Measurements from ENCODE around the gene TANGO6.

Gene TANGO6

DNA sequence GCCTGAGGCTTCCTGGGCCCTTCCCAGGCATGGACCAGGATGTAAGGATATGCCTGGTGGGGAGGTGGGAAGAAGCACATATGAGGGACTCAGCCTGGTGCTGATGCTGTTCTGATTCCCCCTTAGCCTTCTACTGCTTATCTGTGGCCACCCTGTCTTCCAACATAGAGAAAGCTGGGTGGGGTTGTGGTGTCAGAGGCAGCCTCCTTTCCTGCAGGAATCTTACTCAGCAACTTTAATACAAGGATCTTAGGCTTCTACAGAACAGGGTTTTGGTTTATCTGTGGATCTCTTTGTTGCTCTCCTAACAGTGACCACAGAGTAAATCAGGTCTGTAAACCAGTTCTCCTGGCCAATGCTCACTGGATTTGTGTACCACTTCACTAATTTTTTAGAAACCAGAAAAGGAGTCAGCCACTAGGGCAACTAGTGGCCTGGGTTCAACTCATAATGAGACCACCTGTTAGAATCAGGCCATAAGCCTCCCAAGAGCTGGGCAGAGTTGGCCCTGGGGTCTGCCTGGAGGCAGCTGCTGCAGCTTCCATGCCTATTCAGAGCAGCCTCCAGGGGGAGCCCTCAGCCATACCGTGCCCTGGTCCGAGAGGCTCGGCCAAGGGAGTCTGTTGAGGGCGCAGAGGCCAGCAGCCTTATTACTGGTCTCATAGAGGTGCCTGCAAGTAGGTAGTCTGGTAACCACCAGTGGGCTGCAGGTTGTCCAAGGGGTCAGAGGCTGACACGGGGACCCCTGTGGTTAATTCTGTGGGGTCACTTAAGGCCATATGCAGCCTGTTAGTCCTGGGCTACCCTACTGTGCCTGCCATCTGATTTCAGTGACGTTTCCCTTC lies 269.2 kb downstream of the TANGO6 start:
- H3K27me3 ChIP-seq: peaks cover 4% of the 10 kb centered on the region
- H3K9me3 ChIP-seq: no peaks in the 10 kb centered on the region
- H3K36me3 ChIP-seq: peaks cover 9% of the 10 kb centered on the region
- TF ChIP-seq, protein P1, sequence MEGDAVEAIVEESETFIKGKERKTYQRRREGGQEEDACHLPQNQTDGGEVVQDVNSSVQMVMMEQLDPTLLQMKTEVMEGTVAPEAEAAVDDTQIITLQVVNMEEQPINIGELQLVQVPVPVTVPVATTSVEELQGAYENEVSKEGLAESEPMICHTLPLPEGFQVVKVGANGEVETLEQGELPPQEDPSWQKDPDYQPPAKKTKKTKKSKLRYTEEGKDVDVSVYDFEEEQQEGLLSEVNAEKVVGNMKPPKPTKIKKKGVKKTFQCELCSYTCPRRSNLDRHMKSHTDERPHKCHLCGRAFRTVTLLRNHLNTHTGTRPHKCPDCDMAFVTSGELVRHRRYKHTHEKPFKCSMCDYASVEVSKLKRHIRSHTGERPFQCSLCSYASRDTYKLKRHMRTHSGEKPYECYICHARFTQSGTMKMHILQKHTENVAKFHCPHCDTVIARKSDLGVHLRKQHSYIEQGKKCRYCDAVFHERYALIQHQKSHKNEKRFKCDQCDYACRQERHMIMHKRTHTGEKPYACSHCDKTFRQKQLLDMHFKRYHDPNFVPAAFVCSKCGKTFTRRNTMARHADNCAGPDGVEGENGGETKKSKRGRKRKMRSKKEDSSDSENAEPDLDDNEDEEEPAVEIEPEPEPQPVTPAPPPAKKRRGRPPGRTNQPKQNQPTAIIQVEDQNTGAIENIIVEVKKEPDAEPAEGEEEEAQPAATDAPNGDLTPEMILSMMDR (IDR thresholded peaks at IDR 0.05; ENCODE audit: low read depth, low read length): peak; percentile 87
- DNase-seq: peak; percentile 79
- H3K4me3 ChIP-seq (ENCODE audit: low read depth, low read length): no peak overlapping the region
- H3K4me1 ChIP-seq: no peaks in the 10 kb centered on the region

DNA sequence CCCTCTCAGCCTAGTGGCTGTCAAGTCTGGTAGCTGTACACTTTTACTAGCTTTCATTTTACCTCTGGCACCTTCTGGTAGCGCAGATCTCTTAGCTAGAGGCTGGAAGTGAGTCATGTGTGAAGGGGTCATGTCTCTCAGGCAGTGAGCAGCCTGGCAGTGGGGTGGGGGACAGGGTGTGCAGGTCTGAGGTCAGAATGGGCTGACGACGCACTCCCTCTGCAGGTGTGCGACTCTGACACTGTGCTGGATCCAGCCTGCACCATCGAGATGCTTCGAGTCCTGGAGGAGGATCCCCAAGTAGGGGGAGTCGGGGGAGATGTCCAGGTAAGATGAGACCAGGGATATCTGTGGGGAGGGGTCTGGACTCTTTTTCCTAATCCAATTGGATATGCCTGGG lies 269.9 kb downstream of the TANGO6 start:
- no peak overlapping the region for H3K4me3 ChIP-seq (ENCODE audit: low read depth, low read length)

DNA sequence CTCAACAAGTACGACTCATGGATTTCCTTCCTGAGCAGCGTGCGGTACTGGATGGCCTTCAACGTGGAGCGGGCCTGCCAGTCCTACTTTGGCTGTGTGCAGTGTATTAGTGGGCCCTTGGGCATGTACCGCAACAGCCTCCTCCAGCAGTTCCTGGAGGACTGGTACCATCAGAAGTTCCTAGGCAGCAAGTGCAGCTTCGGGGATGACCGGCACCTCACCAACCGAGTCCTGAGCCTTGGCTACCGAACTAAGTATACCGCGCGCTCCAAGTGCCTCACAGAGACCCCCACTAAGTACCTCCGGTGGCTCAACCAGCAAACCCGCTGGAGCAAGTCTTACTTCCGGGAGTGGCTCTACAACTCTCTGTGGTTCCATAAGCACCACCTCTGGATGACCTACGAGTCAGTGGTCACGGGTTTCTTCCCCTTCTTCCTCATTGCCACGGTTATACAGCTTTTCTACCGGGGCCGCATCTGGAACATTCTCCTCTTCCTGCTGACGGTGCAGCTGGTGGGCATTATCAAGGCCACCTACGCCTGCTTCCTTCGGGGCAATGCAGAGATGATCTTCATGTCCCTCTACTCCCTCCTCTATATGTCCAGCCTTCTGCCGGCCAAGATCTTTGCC lies 271.1 kb downstream of the TANGO6 start:
- Histone ChIP-seq H3K36me3 (peaks cover 24% of the 10 kb centered on the region), H3K4me3 (ENCODE audit: low read depth, low read length) (no peak overlapping the region), H3K27me3 (no peaks in the 10 kb centered on the region), H3K4me1 (no peaks in the 10 kb centered on the region), H3K9me3 (no peaks in the 10 kb centered on the region)
- DNase-seq: no peak
- TF ChIP-seq, protein P1 (IDR thresholded peaks at IDR 0.05; ENCODE audit: low read depth, low read length): no peak

More for the DNA sequence above, 269.9 kb downstream of the TANGO6 start:
- Histone ChIP-seq H3K4me1 (no peaks in the 10 kb centered on the region), H3K27me3 (no peaks in the 10 kb centered on the region), H3K9me3 (no peaks in the 10 kb centered on the region), H3K36me3 (peaks cover 13% of the 10 kb centered on the region)
- TF ChIP-seq, protein P1 (IDR thresholded peaks at IDR 0.05; ENCODE audit: low read depth, low read length): no peak
- no peak for DNase-seq

DNA sequence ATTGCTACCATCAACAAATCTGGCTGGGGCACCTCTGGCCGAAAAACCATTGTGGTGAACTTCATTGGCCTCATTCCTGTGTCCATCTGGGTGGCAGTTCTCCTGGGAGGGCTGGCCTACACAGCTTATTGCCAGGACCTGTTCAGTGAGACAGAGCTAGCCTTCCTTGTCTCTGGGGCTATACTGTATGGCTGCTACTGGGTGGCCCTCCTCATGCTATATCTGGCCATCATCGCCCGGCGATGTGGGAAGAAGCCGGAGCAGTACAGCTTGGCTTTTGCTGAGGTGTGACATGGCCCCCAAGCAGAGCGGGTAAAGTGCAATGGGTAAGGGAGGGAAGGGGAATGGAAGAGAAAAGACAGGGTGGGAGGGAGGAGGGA lies 271.6 kb downstream of the TANGO6 start:
- H3K36me3 ChIP-seq: peaks cover 27% of the 10 kb centered on the region
- TF ChIP-seq, protein P1 (IDR thresholded peaks at IDR 0.05; ENCODE audit: low read depth, low read length): no peak
- H3K27me3 ChIP-seq: no peaks in the 10 kb centered on the region
- H3K4me1 ChIP-seq: no peaks in the 10 kb centered on the region
- H3K4me3 ChIP-seq (ENCODE audit: low read depth, low read length): no peak overlapping the region
- H3K9me3 ChIP-seq: no peaks in the 10 kb centered on the region
- no peak for DNase-seq

DNA sequence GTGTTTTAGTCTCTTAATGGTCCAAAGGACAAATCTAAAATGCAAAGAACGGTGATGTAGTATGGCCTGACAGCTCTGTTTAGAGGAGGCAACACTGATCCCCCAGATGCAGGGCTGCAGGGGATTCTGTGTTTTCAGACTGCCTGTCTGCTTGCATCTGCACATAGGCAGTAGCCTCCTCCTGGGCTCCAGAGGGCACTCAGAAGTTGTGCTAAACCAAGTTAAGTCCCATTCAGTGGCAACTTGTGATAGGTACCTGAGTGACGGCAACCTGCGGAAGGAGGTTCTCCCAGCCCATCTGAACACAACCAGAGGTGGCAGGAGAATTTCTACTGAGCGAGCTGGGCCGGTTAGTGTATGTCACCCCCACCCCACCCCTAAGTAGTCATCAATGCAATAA lies 272.0 kb downstream of the TANGO6 start:
- H3K9me3 ChIP-seq: no peaks in the 10 kb centered on the region
- H3K4me1 ChIP-seq: no peaks in the 10 kb centered on the region
- no peaks in the 10 kb centered on the region for H3K27me3 ChIP-seq
- peaks cover 31% of the 10 kb centered on the region for H3K36me3 ChIP-seq
- DNase-seq: no peak
- no peak overlapping the region for H3K4me3 ChIP-seq (ENCODE audit: low read depth, low read length)
- TF ChIP-seq, protein P1 (IDR thresholded peaks at IDR 0.05; ENCODE audit: low read depth, low read length): no peak

DNA sequence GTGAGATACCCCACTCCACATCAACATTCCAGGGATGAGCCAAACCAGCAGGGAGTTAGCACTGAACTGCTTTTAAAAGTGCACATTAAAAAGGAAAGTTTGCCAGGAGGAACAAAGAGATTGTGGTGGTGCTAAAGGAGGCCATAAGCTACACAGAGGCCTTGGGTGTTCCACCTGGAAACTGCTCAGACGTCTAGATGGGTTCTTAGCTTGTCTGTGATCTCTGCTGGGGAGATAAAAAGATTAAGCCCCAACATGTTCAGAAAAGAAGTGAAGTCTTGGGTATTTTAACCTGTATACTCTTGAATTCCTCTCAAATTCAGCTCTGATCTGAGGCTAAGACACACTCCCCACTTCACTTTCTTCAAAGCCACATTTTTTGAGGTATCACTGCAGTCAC lies 272.5 kb downstream of the TANGO6 start:
- H3K36me3 ChIP-seq: peaks cover 33% of the 10 kb centered on the region
- no peaks in the 10 kb centered on the region for H3K4me1 ChIP-seq
- no peaks in the 10 kb centered on the region for H3K27me3 ChIP-seq
- TF ChIP-seq, protein P1 (IDR thresholded peaks at IDR 0.05; ENCODE audit: low read depth, low read length): no peak
- no peak for DNase-seq
- no peak overlapping the region for H3K4me3 ChIP-seq (ENCODE audit: low read depth, low read length)
- no peaks in the 10 kb centered on the region for H3K9me3 ChIP-seq

Data from BE2C (cell line).